ENCODE results near the gene APLNR.

APLNR gene

DNA sequence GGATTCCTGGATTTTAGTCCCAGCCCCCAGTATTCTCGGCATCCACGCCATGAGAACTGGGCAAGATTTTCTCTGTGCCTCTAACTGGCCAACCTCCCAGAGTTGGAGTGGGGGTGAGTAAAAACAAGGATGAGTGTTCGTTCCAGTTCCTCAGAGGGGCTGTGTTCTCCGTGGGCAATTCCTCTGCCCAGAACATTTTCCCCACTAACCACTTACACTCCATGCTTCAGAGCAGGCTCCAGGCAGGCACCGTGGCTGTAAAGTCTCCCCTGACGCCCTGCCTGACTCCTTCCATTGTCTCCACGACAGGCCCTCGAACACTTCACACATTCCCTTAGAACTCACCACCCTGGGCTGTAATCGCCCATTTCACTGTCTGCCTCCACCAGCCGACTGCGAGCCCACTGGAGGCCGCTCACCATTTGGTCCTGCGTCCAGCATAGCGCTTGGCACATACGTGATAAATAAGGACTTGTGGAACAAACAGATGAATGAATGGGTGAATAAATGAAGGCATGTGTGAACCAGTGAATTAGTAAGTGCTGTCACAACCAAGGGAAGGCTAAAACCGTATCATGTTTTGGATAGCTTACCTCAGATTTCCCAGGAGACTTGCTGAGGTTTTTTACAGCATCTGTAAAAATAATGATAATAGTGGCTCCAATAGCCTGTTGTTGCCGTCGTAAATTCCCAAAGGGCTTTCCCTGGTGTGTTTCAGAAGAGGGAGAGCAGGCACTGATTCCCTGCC is 6.1 kb downstream of the APLNR start:
- Histone ChIP-seq H3K9me3 (ENCODE audit: control insufficient read depth in 1 of 2, low read length in 2 of 2) (no peaks in the 10 kb centered on the region), H3K27ac (ENCODE audit: low read length) (no peak overlapping the region), H3K4me1 (ENCODE audit: control insufficient read depth in 1 of 2, insufficient read depth in 2 of 2, low read length in 2 of 2) (no peaks in the 10 kb centered on the region), H3K4me3 (ENCODE audit: low read depth in 1 of 2, low read length in 2 of 2) (no peak overlapping the region), H3K36me3 (ENCODE audit: control insufficient read depth in 1 of 2, insufficient read depth in 2 of 2, low read length in 2 of 2) (no peaks in the 10 kb centered on the region), H3K27me3 (ENCODE audit: low read depth, low read length) (peaks cover 10% of the 10 kb centered on the region)

DNA sequence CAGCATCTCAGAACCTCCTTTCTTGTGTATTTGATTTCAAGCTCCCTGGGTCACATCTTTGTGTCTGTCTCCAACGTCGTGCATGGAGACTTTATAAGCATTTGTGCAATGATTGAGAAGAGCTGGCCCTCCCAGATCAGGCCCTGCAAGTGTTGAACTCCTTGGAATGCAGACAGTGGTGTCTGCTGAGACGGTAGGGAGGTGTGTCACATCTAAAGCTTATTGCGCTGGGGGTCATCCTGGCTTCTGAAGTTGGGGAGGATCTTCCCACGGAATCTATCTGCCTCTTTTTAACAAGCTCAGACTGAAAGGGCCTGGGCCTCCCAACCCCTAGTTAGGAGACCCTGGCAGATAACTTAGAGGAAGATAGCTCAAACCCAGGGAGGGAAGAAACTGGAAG is 6.7 kb downstream of the APLNR start:
- Histone ChIP-seq H3K9me3 (ENCODE audit: control insufficient read depth in 1 of 2, low read length in 2 of 2) (no peaks in the 10 kb centered on the region), H3K36me3 (ENCODE audit: control insufficient read depth in 1 of 2, insufficient read depth in 2 of 2, low read length in 2 of 2) (no peaks in the 10 kb centered on the region), H3K4me1 (ENCODE audit: control insufficient read depth in 1 of 2, insufficient read depth in 2 of 2, low read length in 2 of 2) (no peaks in the 10 kb centered on the region), H3K27ac (ENCODE audit: low read length) (no peak overlapping the region), H3K4me3 (ENCODE audit: low read depth in 1 of 2, low read length in 2 of 2) (no peak overlapping the region), H3K27me3 (ENCODE audit: low read depth, low read length) (peaks cover 10% of the 10 kb centered on the region)

DNA sequence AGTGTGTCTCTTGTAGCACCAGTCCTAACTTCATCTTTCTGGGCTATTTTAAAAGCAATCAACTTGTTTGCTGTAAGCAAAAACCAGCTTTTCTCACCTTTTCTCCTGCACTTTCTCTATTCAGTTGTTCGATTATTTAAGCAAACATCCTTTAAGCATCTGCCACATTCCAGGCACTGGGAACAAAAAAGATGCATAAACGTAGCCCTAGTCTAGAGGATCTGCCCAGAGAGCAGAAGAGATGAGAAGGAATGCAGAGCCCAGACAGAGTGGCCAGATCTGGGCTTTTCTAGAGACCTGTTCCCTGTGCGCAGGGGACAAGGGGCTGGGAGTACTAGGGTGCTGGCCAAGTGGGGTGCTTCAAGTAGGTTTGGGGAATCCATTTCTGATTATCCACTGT is 8.4 kb downstream of the APLNR start:
- Histone ChIP-seq H3K4me3 (ENCODE audit: low read depth in 1 of 2, low read length in 2 of 2) (no peak overlapping the region), H3K36me3 (ENCODE audit: control insufficient read depth in 1 of 2, insufficient read depth in 2 of 2, low read length in 2 of 2) (no peaks in the 10 kb centered on the region), H3K9me3 (ENCODE audit: control insufficient read depth in 1 of 2, low read length in 2 of 2) (no peaks in the 10 kb centered on the region), H3K4me1 (ENCODE audit: control insufficient read depth in 1 of 2, insufficient read depth in 2 of 2, low read length in 2 of 2) (no peaks in the 10 kb centered on the region), H3K27ac (ENCODE audit: low read length) (no peak overlapping the region), H3K27me3 (ENCODE audit: low read depth, low read length) (peaks cover 3% of the 10 kb centered on the region)

DNA sequence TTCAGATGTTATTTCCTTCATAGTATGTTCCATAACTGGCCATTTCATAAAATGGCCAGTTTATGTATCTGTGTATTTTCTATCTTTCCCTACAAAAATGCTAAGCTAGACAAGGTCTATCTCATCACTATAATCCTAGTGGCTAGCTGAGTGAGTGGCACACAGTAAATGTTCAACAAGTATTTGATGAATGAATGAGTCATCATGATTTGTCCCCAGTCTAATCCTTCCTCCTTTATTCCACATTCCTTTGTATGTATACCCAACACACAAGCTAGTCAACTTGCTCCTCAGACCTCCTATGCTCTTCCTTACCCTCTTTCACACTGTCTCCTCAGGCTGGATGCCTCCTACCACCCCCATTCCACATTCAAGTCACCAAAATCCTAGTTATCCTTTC is 12.5 kb downstream of the APLNR start:
- Histone ChIP-seq H3K4me3 (ENCODE audit: low read depth in 1 of 2, low read length in 2 of 2) (no peak overlapping the region), H3K27me3 (ENCODE audit: low read depth, low read length) (no peaks in the 10 kb centered on the region), H3K36me3 (ENCODE audit: control insufficient read depth in 1 of 2, insufficient read depth in 2 of 2, low read length in 2 of 2) (no peaks in the 10 kb centered on the region), H3K27ac (ENCODE audit: low read length) (no peak overlapping the region), H3K4me1 (ENCODE audit: control insufficient read depth in 1 of 2, insufficient read depth in 2 of 2, low read length in 2 of 2) (no peaks in the 10 kb centered on the region), H3K9me3 (ENCODE audit: control insufficient read depth in 1 of 2, low read length in 2 of 2) (no peaks in the 10 kb centered on the region)

DNA sequence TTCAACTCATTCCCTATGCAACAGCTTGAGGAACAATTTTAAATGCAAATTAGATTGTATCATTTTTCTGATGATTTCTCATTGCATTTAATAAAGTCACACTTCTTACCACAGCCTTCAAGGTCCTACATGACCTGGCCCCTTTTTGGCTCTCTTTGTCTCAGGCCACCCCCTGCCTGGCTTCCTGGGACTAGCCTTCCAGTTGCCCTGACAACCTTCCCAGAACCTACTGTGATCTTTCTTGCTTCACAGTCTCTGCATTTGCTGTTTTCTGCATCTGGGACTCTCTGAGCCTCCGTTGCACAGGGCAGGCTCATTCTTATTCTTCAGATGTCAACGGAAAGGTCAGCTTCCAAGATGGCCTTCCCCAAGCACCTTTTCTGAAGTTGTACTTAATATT is 12.9 kb downstream of the APLNR start:
- Histone ChIP-seq H3K27ac (ENCODE audit: low read length) (no peak overlapping the region), H3K4me3 (ENCODE audit: low read depth in 1 of 2, low read length in 2 of 2) (no peak overlapping the region), H3K9me3 (ENCODE audit: control insufficient read depth in 1 of 2, low read length in 2 of 2) (no peaks in the 10 kb centered on the region), H3K27me3 (ENCODE audit: low read depth, low read length) (no peaks in the 10 kb centered on the region), H3K4me1 (ENCODE audit: control insufficient read depth in 1 of 2, insufficient read depth in 2 of 2, low read length in 2 of 2) (no peaks in the 10 kb centered on the region), H3K36me3 (ENCODE audit: control insufficient read depth in 1 of 2, insufficient read depth in 2 of 2, low read length in 2 of 2) (no peaks in the 10 kb centered on the region)

DNA sequence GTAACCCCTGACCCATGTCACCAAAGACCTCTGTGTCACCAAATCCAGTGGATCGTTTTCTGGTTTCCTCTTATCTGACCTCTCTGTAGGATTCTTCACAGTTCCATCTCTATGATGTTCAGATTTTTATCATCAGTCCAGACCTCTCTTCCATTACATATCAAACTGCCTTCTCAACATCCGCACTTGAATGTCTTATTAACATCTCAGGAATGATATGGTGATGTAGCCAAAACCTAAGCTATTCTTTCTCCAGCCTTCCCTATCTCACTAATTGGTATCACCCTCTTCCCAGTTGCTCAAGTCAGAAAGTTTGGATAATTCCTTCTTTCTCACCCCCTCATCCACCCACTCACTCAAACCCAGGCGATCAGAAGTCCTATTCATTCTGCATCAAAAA is 13.4 kb downstream of the APLNR start:
- no peaks in the 10 kb centered on the region for H3K9me3 ChIP-seq (ENCODE audit: control insufficient read depth in 1 of 2, low read length in 2 of 2)
- H3K27me3 ChIP-seq (ENCODE audit: low read depth, low read length), result no peaks in the 10 kb centered on the region
- no peaks in the 10 kb centered on the region for H3K36me3 ChIP-seq (ENCODE audit: control insufficient read depth in 1 of 2, insufficient read depth in 2 of 2, low read length in 2 of 2)
- H3K4me3 ChIP-seq (ENCODE audit: low read depth in 1 of 2, low read length in 2 of 2), result no peak overlapping the region
- no peak overlapping the region for H3K27ac ChIP-seq (ENCODE audit: low read length)
- H3K4me1 ChIP-seq (ENCODE audit: control insufficient read depth in 1 of 2, insufficient read depth in 2 of 2, low read length in 2 of 2), result no peaks in the 10 kb centered on the region

DNA sequence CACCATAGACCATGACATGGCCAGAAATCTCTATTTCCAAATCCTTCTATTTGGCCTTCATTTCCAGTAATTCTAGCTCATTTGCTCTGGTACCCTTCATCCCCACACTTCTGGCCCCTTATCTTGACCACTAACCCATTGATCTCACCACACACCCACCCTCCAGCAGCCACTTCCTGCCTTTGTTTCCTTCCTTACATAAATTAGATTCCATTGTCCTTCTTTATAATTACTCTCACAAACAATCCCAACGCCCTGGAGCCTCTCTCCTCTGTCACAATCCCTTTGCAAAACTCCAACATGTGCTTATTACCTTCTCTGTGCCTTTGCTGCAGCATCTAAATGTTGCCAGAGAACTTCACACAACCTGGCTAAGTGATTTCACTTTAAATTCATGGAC is 14.8 kb downstream of the APLNR start:
- no peaks in the 10 kb centered on the region for H3K36me3 ChIP-seq (ENCODE audit: control insufficient read depth in 1 of 2, insufficient read depth in 2 of 2, low read length in 2 of 2)
- no peak overlapping the region for H3K4me3 ChIP-seq (ENCODE audit: low read depth in 1 of 2, low read length in 2 of 2)
- no peak overlapping the region for H3K27ac ChIP-seq (ENCODE audit: low read length)
- no peaks in the 10 kb centered on the region for H3K9me3 ChIP-seq (ENCODE audit: control insufficient read depth in 1 of 2, low read length in 2 of 2)
- no peaks in the 10 kb centered on the region for H3K4me1 ChIP-seq (ENCODE audit: control insufficient read depth in 1 of 2, insufficient read depth in 2 of 2, low read length in 2 of 2)
- H3K27me3 ChIP-seq (ENCODE audit: low read depth, low read length), result no peaks in the 10 kb centered on the region

DNA sequence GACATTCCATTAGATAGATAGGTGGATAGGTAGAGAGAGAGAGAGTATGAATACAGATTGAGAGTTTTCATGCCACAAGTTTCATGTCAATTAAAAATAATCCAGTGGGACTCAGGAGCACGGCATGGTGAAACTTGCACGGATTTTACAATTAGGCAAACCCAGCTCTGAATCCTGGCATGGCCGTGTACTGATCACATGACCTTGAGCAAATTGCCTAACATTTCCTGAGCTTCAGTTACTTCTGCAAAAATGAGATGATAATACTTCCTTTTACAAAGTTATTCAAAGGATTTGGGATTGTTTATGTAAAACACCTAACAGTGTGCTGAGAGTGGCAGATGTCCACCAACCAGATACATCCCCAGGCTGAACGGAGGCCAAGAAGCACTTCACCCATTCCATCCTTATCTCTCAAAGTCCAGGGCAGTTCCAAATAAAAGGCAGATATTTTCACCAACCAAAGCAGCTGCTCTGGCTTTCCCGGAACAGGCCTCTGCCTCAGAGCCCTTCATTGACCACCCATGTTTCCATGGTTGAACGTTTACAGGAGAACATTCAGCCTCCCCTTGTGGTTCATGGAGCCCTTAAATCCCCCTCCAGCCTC is 17.9 kb downstream of the APLNR start:
- no peaks in the 10 kb centered on the region for H3K9me3 ChIP-seq (ENCODE audit: control insufficient read depth in 1 of 2, low read length in 2 of 2)
- H3K4me3 ChIP-seq (ENCODE audit: low read depth in 1 of 2, low read length in 2 of 2), result no peak overlapping the region
- no peaks in the 10 kb centered on the region for H3K36me3 ChIP-seq (ENCODE audit: control insufficient read depth in 1 of 2, insufficient read depth in 2 of 2, low read length in 2 of 2)
- H3K27me3 ChIP-seq (ENCODE audit: low read depth, low read length), result no peaks in the 10 kb centered on the region
- no peak overlapping the region for H3K27ac ChIP-seq (ENCODE audit: low read length)
- H3K4me1 ChIP-seq (ENCODE audit: control insufficient read depth in 1 of 2, insufficient read depth in 2 of 2, low read length in 2 of 2), result peaks cover 1 to 10% of the 10 kb centered on the region in 2 donors

DNA sequence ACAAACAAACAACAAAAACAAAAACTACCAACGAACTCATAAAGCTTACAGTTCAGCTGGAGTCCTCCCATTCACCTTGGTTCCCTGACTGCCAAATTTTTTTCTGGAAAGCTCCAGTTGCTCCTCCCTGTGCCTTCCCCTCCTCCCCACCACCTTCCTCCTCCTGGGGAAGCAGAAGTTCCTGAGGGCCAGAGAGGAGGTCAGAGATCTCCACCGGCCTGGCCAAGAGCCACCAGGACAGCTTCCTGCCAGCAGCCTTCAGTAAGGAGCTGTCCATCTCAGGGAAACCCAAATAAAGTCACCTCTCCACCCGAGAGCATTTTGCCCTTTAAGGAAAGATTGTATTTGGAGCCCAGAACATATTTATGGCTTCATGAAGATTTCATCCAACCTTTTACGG is 20.0 kb downstream of the APLNR start:
- H3K4me1 ChIP-seq (ENCODE audit: control insufficient read depth in 1 of 2, insufficient read depth in 2 of 2, low read length in 2 of 2), result peaks cover 5 to 27% of the 10 kb centered on the region in 2 donors
- H3K27ac ChIP-seq (ENCODE audit: low read length), result no peak overlapping the region
- no peaks in the 10 kb centered on the region for H3K36me3 ChIP-seq (ENCODE audit: control insufficient read depth in 1 of 2, insufficient read depth in 2 of 2, low read length in 2 of 2)
- H3K4me3 ChIP-seq (ENCODE audit: low read depth in 1 of 2, low read length in 2 of 2), result no peak overlapping the region
- H3K27me3 ChIP-seq (ENCODE audit: low read depth, low read length), result no peaks in the 10 kb centered on the region
- no peaks in the 10 kb centered on the region for H3K9me3 ChIP-seq (ENCODE audit: control insufficient read depth in 1 of 2, low read length in 2 of 2)

DNA sequence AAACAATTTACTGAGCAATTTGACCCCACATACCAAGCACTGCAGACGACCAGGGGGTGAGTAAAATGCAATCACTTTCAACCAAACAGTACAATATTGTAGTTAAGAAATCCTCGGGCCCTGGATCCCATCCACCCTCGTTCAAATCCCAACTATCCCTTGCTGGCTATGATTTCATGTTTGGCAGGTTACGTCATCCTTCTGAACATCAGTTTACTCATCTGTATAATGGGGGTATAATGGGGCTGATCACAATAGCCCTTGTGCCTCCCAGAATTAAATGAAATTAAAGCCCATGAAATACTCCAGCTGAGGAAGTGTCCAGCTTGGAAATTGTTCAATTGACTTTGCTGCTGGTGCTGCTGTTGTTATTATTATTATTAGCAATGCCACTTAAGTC is 20.6 kb downstream of the APLNR start:
- no peak overlapping the region for H3K4me3 ChIP-seq (ENCODE audit: low read depth in 1 of 2, low read length in 2 of 2)
- no peak overlapping the region for H3K27ac ChIP-seq (ENCODE audit: low read length)
- peaks cover 5 to 27% of the 10 kb centered on the region in 2 donors for H3K4me1 ChIP-seq (ENCODE audit: control insufficient read depth in 1 of 2, insufficient read depth in 2 of 2, low read length in 2 of 2)
- H3K9me3 ChIP-seq (ENCODE audit: control insufficient read depth in 1 of 2, low read length in 2 of 2), result no peaks in the 10 kb centered on the region
- H3K27me3 ChIP-seq (ENCODE audit: low read depth, low read length), result no peaks in the 10 kb centered on the region
- no peaks in the 10 kb centered on the region for H3K36me3 ChIP-seq (ENCODE audit: control insufficient read depth in 1 of 2, insufficient read depth in 2 of 2, low read length in 2 of 2)

DNA sequence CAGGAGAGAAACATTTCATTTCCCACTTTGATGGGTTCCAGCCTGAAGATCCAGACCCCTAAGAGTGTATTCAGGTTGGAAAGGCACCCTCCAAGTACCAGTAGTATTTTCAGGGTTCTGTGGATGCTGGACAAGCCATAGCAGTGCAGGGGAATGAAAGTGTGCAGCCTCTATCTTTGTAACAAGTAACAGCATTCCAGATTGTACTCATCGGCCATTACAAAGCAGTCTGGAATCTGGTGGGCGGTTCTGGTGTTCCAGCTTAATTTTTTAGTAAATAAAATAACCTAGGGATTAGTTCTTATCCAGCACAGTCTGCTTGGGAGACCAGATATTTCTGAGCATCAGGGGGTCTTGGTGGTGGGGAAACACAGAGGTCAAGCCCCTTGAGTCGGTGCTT is 22.6 kb downstream of the APLNR start:
- no peaks in the 10 kb centered on the region for H3K36me3 ChIP-seq (ENCODE audit: control insufficient read depth in 1 of 2, insufficient read depth in 2 of 2, low read length in 2 of 2)
- H3K9me3 ChIP-seq (ENCODE audit: control insufficient read depth in 1 of 2, low read length in 2 of 2), result no peaks in the 10 kb centered on the region
- no peak overlapping the region for H3K4me3 ChIP-seq (ENCODE audit: low read depth in 1 of 2, low read length in 2 of 2)
- no peaks in the 10 kb centered on the region for H3K27me3 ChIP-seq (ENCODE audit: low read depth, low read length)
- peaks cover 5 to 27% of the 10 kb centered on the region in 2 donors for H3K4me1 ChIP-seq (ENCODE audit: control insufficient read depth in 1 of 2, insufficient read depth in 2 of 2, low read length in 2 of 2)
- no peak overlapping the region for H3K27ac ChIP-seq (ENCODE audit: low read length)

DNA sequence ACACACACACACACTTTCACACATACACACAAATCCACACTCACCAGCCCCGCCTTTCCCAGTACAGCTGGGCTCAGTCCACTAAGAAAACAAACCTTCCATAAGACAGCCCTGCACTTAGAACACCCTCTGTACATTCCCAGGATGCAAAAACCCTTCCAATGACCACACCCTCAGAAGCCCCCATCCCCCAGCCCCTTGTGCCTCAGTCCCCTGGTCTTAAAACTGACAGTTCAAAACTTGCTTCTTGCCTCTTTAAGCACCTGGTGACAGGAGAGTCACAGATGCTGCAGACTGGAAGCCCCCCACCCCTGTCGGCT is 23.0 kb downstream of the APLNR start:
- Histone ChIP-seq H3K36me3 (ENCODE audit: control insufficient read depth in 1 of 2, insufficient read depth in 2 of 2, low read length in 2 of 2) (no peaks in the 10 kb centered on the region), H3K4me3 (ENCODE audit: low read depth in 1 of 2, low read length in 2 of 2) (no peak overlapping the region), H3K4me1 (ENCODE audit: control insufficient read depth in 1 of 2, insufficient read depth in 2 of 2, low read length in 2 of 2) (peaks cover 5 to 27% of the 10 kb centered on the region in 2 donors), H3K27me3 (ENCODE audit: low read depth, low read length) (no peaks in the 10 kb centered on the region), H3K27ac (ENCODE audit: low read length) (no peak overlapping the region), H3K9me3 (ENCODE audit: control insufficient read depth in 1 of 2, low read length in 2 of 2) (no peaks in the 10 kb centered on the region)
